HEK293T (cell line): ENCODE data around the gene KLHL26.

Experiments used
- ARNT ChIP-seq: fragments of 450-650 bp; IDR thresholded peaks from 2 replicates; pipeline ENCODE4 v1.6.1; 2017; ENCODE audit warnings: mild to moderate bottlenecking
- CTBP1 ChIP-seq: fragments of 450-650 bp; IDR thresholded peaks from 2 replicates; pipeline ENCODE4 v1.6.1; 2016; ENCODE audit warnings: borderline replicate concordance
- ELF4 ChIP-seq: fragments of 450-650 bp; IDR thresholded peaks from 2 replicates; pipeline ENCODE4 v1.6.1; 2017; ENCODE audit warnings: antibody characterized with exemption
- FOXA1 ChIP-seq: fragments of 450-650 bp; IDR thresholded peaks from 2 replicates; pipeline ENCODE4 v1.6.1; 2016; ENCODE audit warnings: mild to moderate bottlenecking
- FOXK2 ChIP-seq: fragments of 450-650 bp; IDR thresholded peaks from 2 replicates; pipeline ENCODE4 v1.6.1; 2016; ENCODE audit warnings: mild to moderate bottlenecking
- FOXM1 ChIP-seq: fragments of 450-650 bp; IDR thresholded peaks from 2 replicates; pipeline ENCODE4 v1.6.1; 2017; ENCODE audit warnings: mild to moderate bottlenecking, borderline replicate concordance
- L3MBTL2 ChIP-seq: fragments of 450-650 bp; conservative IDR thresholded peaks from 2 replicates; pipeline ENCODE4 v1.6.1; 2016; ENCODE audit warnings: mild to moderate bottlenecking
- LEF1 ChIP-seq: fragments of 450-650 bp; IDR thresholded peaks from 2 replicates; pipeline ENCODE4 v1.6.1; 2017; ENCODE audit warnings: mild to moderate bottlenecking, borderline replicate concordance
- NFRKB ChIP-seq: fragments of 450-650 bp; IDR thresholded peaks from 2 replicates; pipeline ENCODE4 v1.6.1; 2016; ENCODE audit warnings: mild to moderate bottlenecking, moderate library complexity
- PKNOX1 ChIP-seq: fragments of 450-650 bp; IDR thresholded peaks from 2 replicates; pipeline ENCODE4 v1.6.1; 2016
- SP1 ChIP-seq: fragments of 450-650 bp; IDR thresholded peaks from 2 replicates; pipeline ENCODE4 v1.6.1; 2017
- SUZ12 ChIP-seq: fragments of 450-650 bp; IDR thresholded peaks from 2 replicates; pipeline ENCODE4 v1.6.1; 2016; ENCODE audit warnings: mild to moderate bottlenecking
- TARDBP ChIP-seq: fragments of 450-650 bp; IDR thresholded peaks from 2 replicates; pipeline ENCODE4 v1.6.1; 2016

- TF ChIP-seq ARNT = no peak
- no peak for TF ChIP-seq SP1
- TF ChIP-seq CTBP1 = no peak
- no peak for TF ChIP-seq TARDBP
- no peak for TF ChIP-seq FOXM1
- TF ChIP-seq SUZ12 = no peak
- no peak for TF ChIP-seq ELF4
- TF ChIP-seq LEF1 = no peak
- TF ChIP-seq L3MBTL2 = no peak
- TF ChIP-seq NFRKB = no peak
- no peak for TF ChIP-seq PKNOX1
- TF ChIP-seq FOXA1 = no peak
- no peak for TF ChIP-seq FOXK2
These were observed 32.1 kb downstream of the KLHL26 start for GRCh38 chr19:18668744-18669523.
